Osteoblast (primary cell): ENCODE data around the gene RPA3. TPM values are rescaled to one million over a fixed set of nuclear protein-coding genes. Genes with fewer than 3 reads are reported as not detected.

Experiments used
- DNase-seq: peaks from one replicate; pipeline ENCODE4 v3.0.0; 2011; ENCODE audit warnings: low spot score, mixed read lengths; ENCODE audit not compliant: insufficient read length; ENCODE audit errors: missing footprints
- H2AFZ ChIP-seq: 2 replicates; pipeline ENCODE4 v1.6.0; 2011; ENCODE audit warnings: mild to moderate bottlenecking, low read length
- H3K27ac ChIP-seq: 2 replicates; pipeline ENCODE4 v1.5.1; 2011; ENCODE audit warnings: mild to moderate bottlenecking, low read depth, low read length, moderate library complexity
- H3K27me3 ChIP-seq: 2 replicates; pipeline ENCODE4 v1.6.0; 2012; ENCODE audit warnings: mild to moderate bottlenecking, control low read depth, inconsistent platforms, low read length, moderate library complexity; ENCODE audit not compliant: insufficient read depth
- H3K36me3 ChIP-seq: 2 replicates; pipeline ENCODE4 v1.5.1; 2011; ENCODE audit warnings: mild to moderate bottlenecking, low read length, control low read depth, moderate library complexity; ENCODE audit not compliant: insufficient read depth
- H3K4me1 ChIP-seq: 2 replicates; pipeline ENCODE4 v1.5.1; 2011; ENCODE audit warnings: mild to moderate bottlenecking, low read length, control low read depth, moderate library complexity; ENCODE audit not compliant: insufficient read depth
- H3K4me2 ChIP-seq: 2 replicates; pipeline ENCODE4 v1.6.0; 2011; ENCODE audit warnings: mild to moderate bottlenecking, low read length; ENCODE audit not compliant: insufficient read depth
- H3K4me3 ChIP-seq: fragments of 200-600 bp; sonication (generic); 3 replicates; pipeline ENCODE4 v1.5.1; 2012; ENCODE audit warnings: mild to moderate bottlenecking, low read length, inconsistent platforms; ENCODE audit not compliant: insufficient read depth
- H3K79me2 ChIP-seq: 2 replicates; pipeline ENCODE4 v1.6.0; 2012; ENCODE audit warnings: mild to moderate bottlenecking, low read length, control low read depth, inconsistent platforms; ENCODE audit not compliant: insufficient read depth
- H3K9me3 ChIP-seq: 2 replicates; pipeline ENCODE4 v1.5.1; 2011; ENCODE audit warnings: low read depth, low read length, control low read depth
- H4K20me1 ChIP-seq: 2 replicates; pipeline ENCODE4 v1.6.0; 2012; ENCODE audit warnings: mild to moderate bottlenecking, low read length, control low read depth; ENCODE audit not compliant: insufficient read depth
- CTCF ChIP-seq: IDR thresholded peaks from 2 replicates; pipeline ENCODE4 v1.5.1; 2011; ENCODE audit warnings: mild to moderate bottlenecking, low read depth, low read length, moderate library complexity; ENCODE audit errors: extremely low read depth
- total RNA-seq: library from RNA; depleted of rRNA; stranded (reverse); fragments of >200 nt; gene quantifications from 2 replicates; pipeline ENCODE4 v1.2.3, GENCODE V29; 2012

RPA3 gene
- total RNA-seq, 1 donor = 16.6 TPM

- Histone ChIP-seq H3K4me1 (no peaks in the 10 kb centered on the region), H3K4me2 (no peak overlapping the region), H2AFZ (no peak overlapping the region), H3K9me3 (no peaks in the 10 kb centered on the region), H4K20me1 (no peaks in the 10 kb centered on the region), H3K36me3 (no peaks in the 10 kb centered on the region), H3K79me2 (peaks cover 4% of the 10 kb centered on the region), H3K4me3 (no peak overlapping the region), H3K27me3 (no peaks in the 10 kb centered on the region), H3K27ac (no peak overlapping the region)
- no peak for TF ChIP-seq CTCF
- no peak for DNase-seq
Measured at GRCh38 chr7:7688956-7689355, 29.5 kb downstream of the RPA3 start.

GRCh38 chr7:7688310-7688709 lies 30.1 kb downstream of the RPA3 start:
- H3K9me3 ChIP-seq = no peaks in the 10 kb centered on the region
- no peak for DNase-seq
- TF ChIP-seq CTCF = no peak
- H3K4me2 ChIP-seq = peak overlapping the region; percentile 58
- H3K4me1 ChIP-seq = no peaks in the 10 kb centered on the region
- H3K4me3 ChIP-seq = peak overlapping the region; percentile 28
- H3K79me2 ChIP-seq = peaks cover 4% of the 10 kb centered on the region
- H3K27ac ChIP-seq = no peak overlapping the region
- peak overlapping the region; percentile 20 for H2AFZ ChIP-seq
- H4K20me1 ChIP-seq = no peaks in the 10 kb centered on the region
- H3K27me3 ChIP-seq = no peaks in the 10 kb centered on the region
- no peaks in the 10 kb centered on the region for H3K36me3 ChIP-seq

GRCh38 chr7:7687800-7688199 lies 30.6 kb downstream of the RPA3 start:
- H2AFZ ChIP-seq = no peak overlapping the region
- no peak overlapping the region for H3K27ac ChIP-seq
- no peaks in the 10 kb centered on the region for H3K9me3 ChIP-seq
- H3K4me2 ChIP-seq = no peak overlapping the region
- H4K20me1 ChIP-seq = no peaks in the 10 kb centered on the region
- H3K79me2 ChIP-seq = peaks cover 4% of the 10 kb centered on the region
- no peaks in the 10 kb centered on the region for H3K27me3 ChIP-seq
- no peaks in the 10 kb centered on the region for H3K4me1 ChIP-seq
- H3K36me3 ChIP-seq = no peaks in the 10 kb centered on the region
- TF ChIP-seq CTCF = no peak
- no peak overlapping the region for H3K4me3 ChIP-seq
- DNase-seq = no peak

GRCh38 chr7:7686811-7687508 lies 31.4 kb downstream of the RPA3 start:
- no peak overlapping the region for H3K4me2 ChIP-seq
- H2AFZ ChIP-seq = no peak overlapping the region
- H3K9me3 ChIP-seq = no peaks in the 10 kb centered on the region
- DNase-seq = no peak
- no peak for TF ChIP-seq CTCF
- peaks cover 4% of the 10 kb centered on the region for H3K79me2 ChIP-seq
- no peak overlapping the region for H3K27ac ChIP-seq
- no peaks in the 10 kb centered on the region for H3K27me3 ChIP-seq
- no peak overlapping the region for H3K4me3 ChIP-seq
- H4K20me1 ChIP-seq = no peaks in the 10 kb centered on the region
- no peaks in the 10 kb centered on the region for H3K4me1 ChIP-seq
- H3K36me3 ChIP-seq = no peaks in the 10 kb centered on the region
